ENCODE results near the gene ACTG2. TPM values are rescaled to one million over a fixed set of nuclear protein-coding genes. Genes with fewer than 3 reads are reported as not detected.
"Not testable (repeated sequence)": the region's sequence is repeated elsewhere in the genome, so short reads cannot be mapped to it uniquely, and the experiment has no call there.

Gene ACTG2
- polyA plus RNA-seq, 3 donors, result not detected

- Histone ChIP-seq H3K79me2 (ENCODE audit: insufficient read depth, low read length) (peaks cover 95% of the 10 kb centered on the region), H3K27me3 (ENCODE audit: control insufficient read depth in 2 of 2, insufficient read depth in 2 of 2, low read length in 2 of 2) (no peaks in the 10 kb centered on the region), H3K36me3 (replicated peaks in 1 of 2; ENCODE audit: control insufficient read depth in 1 of 2, insufficient read depth in 2 of 2, low read length in 2 of 2) (peaks cover 16 to 62% of the 10 kb centered on the region in 2 donors), H3K4me2 (replicated peaks; ENCODE audit: extremely low read depth, low read length, poor library complexity, severe bottlenecking) (no peak overlapping the region), H3K4me1 (ENCODE audit: control insufficient read depth in 1 of 2, insufficient read depth in 2 of 2, low read length in 2 of 2) (peaks cover 24 to 34% of the 10 kb centered on the region in 2 donors), H2AFZ (ENCODE audit: insufficient read depth, low read depth, low read length, poor library complexity, severe bottlenecking) (no peak overlapping the region), H3K9ac (ENCODE audit: insufficient read depth, low read length, poor library complexity, severe bottlenecking) (no peak overlapping the region), H3K9me3 (replicated peaks in 1 of 2; ENCODE audit: control insufficient read depth in 1 of 2, insufficient read depth in 1 of 2, low read length in 2 of 2) (no peaks in the 10 kb centered on the region), H3K27ac (ENCODE audit: low read depth in 1 of 2, low read length in 2 of 2) (no peak overlapping the region), H4K20me1 (ENCODE audit: insufficient read depth, low read length) (peaks cover 75% of the 10 kb centered on the region), H3K4me3 (replicated peaks in 1 of 3; ENCODE audit: low read depth in 2 of 3, low read length in 3 of 3) (no peak overlapping the region)
- no peak for DNase-seq
- H3K36me3 Mint-ChIP-seq, result peaks cover 50 to 70% of the 10 kb centered on the region in 2 donors
- TF ChIP-seq, protein P1, sequence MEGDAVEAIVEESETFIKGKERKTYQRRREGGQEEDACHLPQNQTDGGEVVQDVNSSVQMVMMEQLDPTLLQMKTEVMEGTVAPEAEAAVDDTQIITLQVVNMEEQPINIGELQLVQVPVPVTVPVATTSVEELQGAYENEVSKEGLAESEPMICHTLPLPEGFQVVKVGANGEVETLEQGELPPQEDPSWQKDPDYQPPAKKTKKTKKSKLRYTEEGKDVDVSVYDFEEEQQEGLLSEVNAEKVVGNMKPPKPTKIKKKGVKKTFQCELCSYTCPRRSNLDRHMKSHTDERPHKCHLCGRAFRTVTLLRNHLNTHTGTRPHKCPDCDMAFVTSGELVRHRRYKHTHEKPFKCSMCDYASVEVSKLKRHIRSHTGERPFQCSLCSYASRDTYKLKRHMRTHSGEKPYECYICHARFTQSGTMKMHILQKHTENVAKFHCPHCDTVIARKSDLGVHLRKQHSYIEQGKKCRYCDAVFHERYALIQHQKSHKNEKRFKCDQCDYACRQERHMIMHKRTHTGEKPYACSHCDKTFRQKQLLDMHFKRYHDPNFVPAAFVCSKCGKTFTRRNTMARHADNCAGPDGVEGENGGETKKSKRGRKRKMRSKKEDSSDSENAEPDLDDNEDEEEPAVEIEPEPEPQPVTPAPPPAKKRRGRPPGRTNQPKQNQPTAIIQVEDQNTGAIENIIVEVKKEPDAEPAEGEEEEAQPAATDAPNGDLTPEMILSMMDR (IDR thresholded peaks at IDR 0.05), result no peak
- no peak overlapping the region for H3K4me3 Mint-ChIP-seq
- no peak overlapping the region for H3K27ac Mint-ChIP-seq
- WGBS (ENCODE audit: insufficient coverage), result 100% methylated on average over 1 of the region's 5 CpGs
- H3K27me3 Mint-ChIP-seq (ENCODE audit: low read depth in 3 of 3), result no peaks in the 10 kb centered on the region
- H3K4me1 Mint-ChIP-seq, result peaks cover 28% of the 10 kb centered on the region
- intact Hi-C loops (cut with micrococcal nuclease), result no loop called here
- no peaks in the 10 kb centered on the region for H3K9me3 Mint-ChIP-seq
Measured at GRCh38 chr2:73938718-73939352, 46.0 kb downstream of the ACTG2 start.

- TF ChIP-seq, protein P1 (IDR thresholded peaks at IDR 0.05), result peak; percentile 9
- Mint-ChIP-seq H3K4me1 (peaks cover 31% of the 10 kb centered on the region), H3K4me3 (no peak overlapping the region), H3K27me3 (ENCODE audit: low read depth in 3 of 3) (no peaks in the 10 kb centered on the region), H3K9me3 (no peaks in the 10 kb centered on the region), H3K36me3 (peaks cover 48 to 67% of the 10 kb centered on the region in 2 donors), H3K27ac (peak overlapping the region in 4 of 7 donors; percentile 25 to 75 (median 53))
- H3K27me3 ChIP-seq (ENCODE audit: control insufficient read depth in 2 of 2, insufficient read depth in 2 of 2, low read length in 2 of 2), result no peaks in the 10 kb centered on the region
- H3K36me3 ChIP-seq (replicated peaks in 1 of 2; ENCODE audit: control insufficient read depth in 1 of 2, insufficient read depth in 2 of 2, low read length in 2 of 2), result peaks cover 16 to 62% of the 10 kb centered on the region in 2 donors
- H3K27ac ChIP-seq (ENCODE audit: low read depth in 1 of 2, low read length in 2 of 2), result peak overlapping the region in 1 of 2 donors; percentile 4
- peak in 2 of 3 donors; percentile 31 to 37 for DNase-seq
- intact Hi-C loops (cut with micrococcal nuclease), result no loop called here
- H3K4me2 ChIP-seq (replicated peaks; ENCODE audit: extremely low read depth, low read length, poor library complexity, severe bottlenecking), result no peak overlapping the region
- peaks cover 95% of the 10 kb centered on the region for H3K79me2 ChIP-seq (ENCODE audit: insufficient read depth, low read length)
- 60% methylated on average over 1 of the region's 2 CpGs for WGBS (ENCODE audit: insufficient coverage)
- no peak overlapping the region for H2AFZ ChIP-seq (ENCODE audit: insufficient read depth, low read depth, low read length, poor library complexity, severe bottlenecking)
- H3K4me3 ChIP-seq (replicated peaks in 1 of 3; ENCODE audit: low read depth in 2 of 3, low read length in 3 of 3), result no peak overlapping the region
- no peak overlapping the region for H3K9ac ChIP-seq (ENCODE audit: insufficient read depth, low read length, poor library complexity, severe bottlenecking)
- no peaks in the 10 kb centered on the region for H3K9me3 ChIP-seq (replicated peaks in 1 of 2; ENCODE audit: control insufficient read depth in 1 of 2, insufficient read depth in 1 of 2, low read length in 2 of 2)
- H3K4me1 ChIP-seq (ENCODE audit: control insufficient read depth in 1 of 2, insufficient read depth in 2 of 2, low read length in 2 of 2), result peaks cover 24 to 35% of the 10 kb centered on the region in 2 donors
- H4K20me1 ChIP-seq (ENCODE audit: insufficient read depth, low read length), result peaks cover 74% of the 10 kb centered on the region
Measured at GRCh38 chr2:73939419-73939818, 46.6 kb downstream of the ACTG2 start.

- H3K9me3 Mint-ChIP-seq; intact Hi-C loops (cut with micrococcal nuclease); H3K27me3 ChIP-seq (ENCODE audit: control insufficient read depth in 2 of 2, insufficient read depth in 2 of 2, low read length in 2 of 2); H3K4me3 ChIP-seq (replicated peaks in 1 of 3; ENCODE audit: low read depth in 2 of 3, low read length in 3 of 3); H2AFZ ChIP-seq (ENCODE audit: insufficient read depth, low read depth, low read length, poor library complexity, severe bottlenecking); H3K4me3 Mint-ChIP-seq; H3K9me3 ChIP-seq (replicated peaks in 1 of 2; ENCODE audit: control insufficient read depth in 1 of 2, insufficient read depth in 1 of 2, low read length in 2 of 2); H3K4me2 ChIP-seq (replicated peaks; ENCODE audit: extremely low read depth, low read length, poor library complexity, severe bottlenecking); H3K9ac ChIP-seq (ENCODE audit: insufficient read depth, low read length, poor library complexity, severe bottlenecking); DNase-seq; H3K27me3 Mint-ChIP-seq (ENCODE audit: low read depth in 3 of 3): not testable (repeated sequence)
- Histone ChIP-seq H3K27ac (ENCODE audit: low read depth in 1 of 2, low read length in 2 of 2) (peak overlapping the region in 1 of 2 donors; percentile 4), H3K4me1 (ENCODE audit: control insufficient read depth in 1 of 2, insufficient read depth in 2 of 2, low read length in 2 of 2) (peaks cover 29 to 40% of the 10 kb centered on the region in 2 donors), H3K36me3 (replicated peaks in 1 of 2; ENCODE audit: control insufficient read depth in 1 of 2, insufficient read depth in 2 of 2, low read length in 2 of 2) (peaks cover 15 to 64% of the 10 kb centered on the region in 2 donors), H3K79me2 (ENCODE audit: insufficient read depth, low read length) (peaks cover 95% of the 10 kb centered on the region), H4K20me1 (ENCODE audit: insufficient read depth, low read length) (peaks cover 73% of the 10 kb centered on the region)
- no CpG with 5 or more reads among the region's 1 CpG for WGBS (ENCODE audit: insufficient coverage)
- Mint-ChIP-seq H3K4me1 (peaks cover 38% of the 10 kb centered on the region), H3K27ac (peak overlapping the region in 2 of 7 donors; percentile 1 to 75), H3K36me3 (peaks cover 53 to 66% of the 10 kb centered on the region in 2 donors)
Measured at GRCh38 chr2:73940066-73940465, 47.3 kb downstream of the ACTG2 start.

All from CD14-positive monocyte (primary cell).